Skeletal muscle tissue (tissue), 4 donors: ENCODE results near the gene ASCL2. TPM values are rescaled to one million over a fixed set of nuclear protein-coding genes. Genes with fewer than 3 reads are reported as not detected.

Experiments
- H3K27ac ChIP-seq: one replicate; pipeline ENCODE4 v1.7.0; 2013; ENCODE audit warnings: mild to moderate bottlenecking, low read depth, low read length, inconsistent platforms
- H3K27me3 ChIP-seq, 3 donors: one replicate each; pipeline ENCODE4 v1.7.0; 2013; ENCODE audit warnings: low read length in 3 of 3; ENCODE audit not compliant: control insufficient read depth in 3 of 3, insufficient read depth in 3 of 3
- H3K36me3 ChIP-seq, 3 donors: one replicate each; pipeline ENCODE4 v1.7.0; 2013; ENCODE audit warnings: low read length in 3 of 3; ENCODE audit not compliant: control insufficient read depth in 3 of 3, insufficient read depth in 3 of 3
- H3K4me1 ChIP-seq, 3 donors: one replicate each; pipeline ENCODE4 v1.7.0; 2013; ENCODE audit warnings: low read length in 3 of 3, mild to moderate bottlenecking in 3 of 3; ENCODE audit not compliant: control insufficient read depth in 3 of 3, insufficient read depth in 3 of 3
- H3K4me3 ChIP-seq, 3 donors: one replicate each; pipeline ENCODE4 v1.7.0; 2013; ENCODE audit warnings: low read length in 3 of 3
- H3K9ac ChIP-seq, 3 donors: one replicate each; pipeline ENCODE4 v1.7.0; 2013; ENCODE audit warnings: low read length in 3 of 3, mild to moderate bottlenecking in 3 of 3, moderate library complexity in 2 of 3, low read depth in 1 of 3
- H3K9me3 ChIP-seq, 3 donors: one replicate each; pipeline ENCODE4 v1.7.0; 2013; ENCODE audit warnings: low read length in 3 of 3; ENCODE audit not compliant: control insufficient read depth in 3 of 3
- total RNA-seq: library from RNA; depleted of rRNA; stranded (reverse); fragments of >200 nt; gene quantifications from one replicate; pipeline ENCODE4 v1.2.3, GENCODE V29; 2014
- donor health status: Osteomylitis.

The ASCL2 gene
- total RNA-seq, 1 donor from 2014 or later = not detected

DNA sequence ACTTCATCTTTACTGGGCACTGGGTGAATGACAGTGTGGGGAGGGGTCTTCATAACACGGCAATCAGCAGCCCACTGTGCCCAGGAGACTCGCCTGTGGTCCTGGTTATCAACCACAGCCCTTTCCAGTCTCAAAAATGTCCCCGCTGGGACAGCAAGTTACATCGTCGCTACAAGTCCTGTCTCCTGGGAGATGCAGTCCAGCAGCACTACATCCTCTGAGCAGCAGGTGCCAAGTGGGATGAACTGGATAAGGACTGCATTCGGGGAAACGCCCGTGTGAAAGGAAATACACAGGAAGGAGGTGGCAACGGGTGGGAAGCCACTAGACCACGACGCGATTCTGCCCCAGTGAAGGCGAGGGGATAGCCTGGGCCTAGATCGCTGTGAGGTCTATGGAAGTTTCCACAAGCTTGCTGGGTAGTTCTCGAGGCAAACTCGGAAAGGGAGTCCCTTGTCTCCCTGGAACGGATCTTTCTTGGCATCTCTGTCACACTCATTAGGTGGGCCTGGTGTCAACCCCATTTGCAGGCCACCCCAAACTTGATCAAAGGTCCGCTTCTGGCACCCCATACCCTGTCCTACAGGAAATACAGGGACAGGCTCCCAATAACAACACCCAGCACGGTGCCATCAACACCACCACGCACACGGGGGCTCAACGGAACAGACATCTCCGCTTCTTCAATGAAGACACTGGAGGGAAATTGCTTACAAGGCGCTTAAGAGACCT is 4.4 kb downstream of the ASCL2 start:
- no peak overlapping the region for H3K27ac ChIP-seq
- H3K4me1 ChIP-seq = no peaks in the 10 kb centered on the region
- peaks cover 0 to 2% (median 0%) of the 10 kb centered on the region in 3 donors for H3K9me3 ChIP-seq
- peaks cover 37 to 67% (median 50%) of the 10 kb centered on the region in 3 donors for H3K27me3 ChIP-seq
- no peak overlapping the region for H3K4me3 ChIP-seq
- no peak overlapping the region for H3K9ac ChIP-seq
- H3K36me3 ChIP-seq = no peaks in the 10 kb centered on the region

- Histone ChIP-seq H3K27me3 (peaks cover 38 to 67% (median 50%) of the 10 kb centered on the region in 3 donors), H3K4me3 (no peak overlapping the region), H3K36me3 (no peaks in the 10 kb centered on the region), H3K4me1 (no peaks in the 10 kb centered on the region), H3K9ac (no peak overlapping the region), H3K9me3 (peaks cover 0 to 2% (median 0%) of the 10 kb centered on the region in 3 donors), H3K27ac (no peak overlapping the region)
These were observed 5.0 kb downstream of the ASCL2 start for GRCh38 chr11:2265396-2265795.

GRCh38 chr11:2264366-2265053 is 5.9 kb downstream of the ASCL2 start:
- Histone ChIP-seq H3K9ac (no peak overlapping the region), H3K4me1 (no peaks in the 10 kb centered on the region), H3K36me3 (no peaks in the 10 kb centered on the region), H3K4me3 (no peak overlapping the region), H3K27ac (no peak overlapping the region), H3K27me3 (peaks cover 32 to 64% (median 48%) of the 10 kb centered on the region in 3 donors), H3K9me3 (peaks cover 0 to 2% (median 0%) of the 10 kb centered on the region in 3 donors)

- Histone ChIP-seq H3K27ac (no peak overlapping the region), H3K9me3 (peaks cover 0 to 2% (median 0%) of the 10 kb centered on the region in 3 donors), H3K36me3 (no peaks in the 10 kb centered on the region), H3K9ac (no peak overlapping the region), H3K4me1 (no peaks in the 10 kb centered on the region), H3K27me3 (peaks cover 37 to 66% (median 48%) of the 10 kb centered on the region in 3 donors), H3K4me3 (no peak overlapping the region)
These were observed 6.5 kb downstream of the ASCL2 start for GRCh38 chr11:2263724-2264360.

DNA sequence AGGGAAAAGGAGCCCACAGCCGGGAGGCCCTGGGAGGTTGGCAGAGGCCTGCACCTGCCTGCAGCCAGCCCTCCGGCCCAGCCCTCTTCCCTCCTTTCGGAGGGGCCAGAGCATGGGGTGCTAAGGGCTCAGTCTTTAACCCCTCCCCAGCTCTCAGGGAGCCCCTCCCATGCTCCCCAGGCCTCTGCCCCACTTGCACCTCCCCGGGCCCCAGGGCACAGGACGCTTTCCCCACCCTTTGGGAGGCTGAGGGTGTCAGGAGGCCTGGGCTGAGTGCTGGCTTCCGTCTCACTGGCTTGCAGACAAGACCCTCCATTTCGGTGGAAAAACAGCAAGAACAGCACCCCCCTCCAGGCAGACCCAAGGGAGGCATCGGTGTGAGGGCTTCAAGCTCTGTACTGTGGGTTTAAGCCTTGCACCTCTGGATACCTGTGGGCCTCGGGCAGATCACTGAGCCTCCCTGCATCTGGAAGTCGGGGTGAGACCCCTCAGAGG is 7.3 kb downstream of the ASCL2 start:
- Histone ChIP-seq H3K27me3 (peaks cover 34 to 63% (median 46%) of the 10 kb centered on the region in 3 donors), H3K9me3 (peaks cover 0 to 2% (median 0%) of the 10 kb centered on the region in 3 donors), H3K36me3 (no peaks in the 10 kb centered on the region), H3K4me1 (no peaks in the 10 kb centered on the region), H3K4me3 (no peak overlapping the region), H3K9ac (no peak overlapping the region), H3K27ac (no peak overlapping the region)

DNA sequence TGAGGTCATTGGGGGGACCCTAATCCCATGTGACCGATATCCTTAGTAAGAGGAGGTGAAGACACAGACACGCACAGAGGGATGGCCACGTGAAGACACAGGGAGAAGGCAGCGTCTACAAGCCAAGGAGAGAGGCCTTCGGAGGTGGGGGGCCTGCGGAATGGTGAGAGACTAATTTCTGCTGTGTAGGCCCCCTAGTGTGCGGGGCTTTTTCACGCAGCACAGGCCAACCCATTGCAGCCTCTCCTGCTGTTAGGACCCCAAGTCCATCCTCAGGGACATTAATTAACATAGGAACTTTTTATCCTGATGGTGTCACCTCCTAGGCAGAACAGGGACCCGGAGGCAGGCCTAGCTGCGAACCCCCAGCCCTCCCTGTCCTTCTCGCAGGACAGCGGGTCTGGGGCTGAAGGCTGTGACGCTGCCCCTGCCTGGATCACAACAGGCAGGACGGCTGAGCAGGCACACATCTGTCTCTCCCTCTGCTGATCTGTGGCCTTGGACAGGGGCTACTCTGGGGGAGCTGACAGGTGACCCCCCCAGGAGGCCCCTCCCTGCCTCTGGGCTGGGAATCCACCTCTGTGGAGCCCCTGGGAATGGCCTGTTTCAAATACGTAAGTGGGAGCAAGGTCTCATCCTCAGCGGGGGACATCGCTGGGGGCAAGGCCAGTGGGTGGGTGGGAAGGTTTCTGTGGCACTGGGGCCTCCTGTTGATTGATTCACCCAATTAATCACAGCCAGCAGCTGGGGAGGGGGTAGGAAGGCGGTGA is 7.9 kb downstream of the ASCL2 start:
- H3K9me3 ChIP-seq = peaks cover 0 to 2% (median 0%) of the 10 kb centered on the region in 3 donors
- no peaks in the 10 kb centered on the region for H3K36me3 ChIP-seq
- H3K9ac ChIP-seq = no peak overlapping the region
- H3K4me1 ChIP-seq = no peaks in the 10 kb centered on the region
- peaks cover 29 to 57% (median 39%) of the 10 kb centered on the region in 3 donors for H3K27me3 ChIP-seq
- H3K4me3 ChIP-seq = no peak overlapping the region
- H3K27ac ChIP-seq = no peak overlapping the region

- Histone ChIP-seq H3K4me3 (no peak overlapping the region), H3K36me3 (no peaks in the 10 kb centered on the region), H3K27me3 (peaks cover 27 to 49% (median 35%) of the 10 kb centered on the region in 3 donors), H3K27ac (no peak overlapping the region), H3K4me1 (no peaks in the 10 kb centered on the region), H3K9me3 (peaks cover 0 to 2% (median 0%) of the 10 kb centered on the region in 3 donors), H3K9ac (no peak overlapping the region)
These were observed 8.8 kb downstream of the ASCL2 start for GRCh38 chr11:2261436-2262230.

DNA sequence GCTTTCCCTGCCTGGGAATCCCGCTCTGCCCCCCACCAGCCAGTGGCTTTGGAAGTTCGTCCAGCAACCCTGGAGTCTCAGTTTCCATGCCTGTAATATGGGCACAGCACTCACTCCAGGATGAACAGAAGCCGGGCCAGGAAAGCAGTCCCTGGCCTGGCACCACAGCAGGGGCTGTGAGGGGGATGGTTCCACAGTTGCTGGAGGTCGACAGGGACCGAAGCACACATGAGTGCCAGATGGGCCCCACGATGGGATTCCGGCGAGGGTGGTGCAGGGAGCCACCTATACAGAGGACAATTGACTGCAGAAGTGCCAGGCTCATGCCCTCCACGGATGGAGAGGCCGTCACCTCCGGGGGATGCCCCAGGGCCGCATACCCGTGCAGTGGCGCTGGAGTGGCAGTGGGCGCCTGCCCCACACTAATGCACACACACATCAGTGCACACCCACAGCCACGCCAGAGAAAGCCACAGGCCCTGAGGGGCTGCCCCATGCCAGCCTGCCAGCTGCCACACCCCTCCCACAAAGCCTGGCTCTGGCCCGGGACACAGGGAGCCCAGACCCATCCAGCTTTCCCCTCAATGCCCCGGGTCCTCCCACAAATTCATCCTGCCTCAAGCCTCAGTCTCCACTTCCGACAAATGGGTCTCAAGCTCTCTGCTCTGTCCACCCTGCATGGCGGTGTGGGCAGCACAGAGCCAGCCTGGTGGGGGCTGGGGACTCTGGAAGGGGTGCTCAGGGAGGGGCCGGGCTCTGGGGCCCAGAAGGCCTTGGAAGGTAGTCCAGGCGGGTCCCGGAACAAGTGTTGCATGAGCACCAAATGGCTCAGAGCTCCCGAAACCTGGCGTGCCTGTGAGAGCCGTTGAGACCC is 9.7 kb downstream of the ASCL2 start:
- Histone ChIP-seq H3K9me3 (peaks cover 0 to 3% (median 0%) of the 10 kb centered on the region in 3 donors), H3K4me1 (no peaks in the 10 kb centered on the region), H3K36me3 (no peaks in the 10 kb centered on the region), H3K27ac (no peak overlapping the region), H3K27me3 (peaks cover 27 to 44% (median 32%) of the 10 kb centered on the region in 3 donors), H3K4me3 (no peak overlapping the region), H3K9ac (no peak overlapping the region)
